K562 (cell line): Measurements from ENCODE around the gene MYOZ3. TPM values are rescaled to one million over a fixed set of nuclear protein-coding genes. Genes with fewer than 3 reads are reported as not detected.
A peak's percentile ranks its signal among the peaks of the same experiment; 100 is the strongest.

ENCODE experiments used
- BRD9 ChIP-seq: fragments of 450-650 bp; IDR thresholded peaks from 2 replicates; pipeline ENCODE4 v1.6.1; 2018; ENCODE audit warnings: low read depth; ENCODE audit not compliant: partially characterized antibody
- E2F3 ChIP-seq: fragments of 250-450 bp; sonication (Bioruptor Pico); IDR thresholded peaks from 2 replicates; pipeline ENCODE4 v1.4.0; 2020; ENCODE audit warnings: mild to moderate bottlenecking
- ELF1 ChIP-seq: fragments of 200-800 bp; sonication (Bioruptor generic); IDR thresholded peaks from 2 replicates; pipeline ENCODE4 v1.6.1; 2016; ENCODE audit warnings: missing genetic modification characterization, missing compliant biosample characterization
- ETS1 ChIP-seq: conservative IDR thresholded peaks from 2 replicates; pipeline ENCODE4 v1.6.1; 2011; ENCODE audit warnings: low read depth, mild to moderate bottlenecking, low read length; ENCODE audit not compliant: control insufficient read depth
- KLF16 ChIP-seq: IDR thresholded peaks from 2 replicates; pipeline ENCODE4 v1.6.1; 2016; ENCODE audit warnings: antibody characterized with exemption
- LEF1 ChIP-seq: fragments of 450-650 bp; IDR thresholded peaks from 2 replicates; pipeline ENCODE4 v1.6.1; 2016; ENCODE audit warnings: mild to moderate bottlenecking
- MTF1 ChIP-seq: fragments of 250-450 bp; sonication (Bioruptor Pico); IDR thresholded peaks from 2 replicates; pipeline ENCODE4 v1.9.0; 2021; ENCODE audit warnings: moderate library complexity, mild to moderate bottlenecking, inconsistent platforms, borderline replicate concordance
- RBFOX2 ChIP-seq: fragments of 200-400 bp; formaldehyde crosslinking; IDR thresholded peaks from 2 replicates; pipeline ENCODE4 v1.6.1; 2017; ENCODE audit warnings: low read depth, mild to moderate bottlenecking, low read length, moderate library complexity
- TEAD4 ChIP-seq, 2 experiments: sonication (generic) in 1 of 2; formaldehyde crosslinking in 1 of 2; IDR thresholded peaks; 2 replicates each; pipeline versions ENCODE4 v1.6.1 to v1.8.0; 2012 to 2022; ENCODE audit warnings: borderline replicate concordance in 1 of 2, inconsistent platforms in 1 of 2, low read length in 1 of 2, mild to moderate bottlenecking in 1 of 2, missing genetic modification reagents in 1 of 2
- TFAP4 ChIP-seq: sonication (generic); formaldehyde crosslinking; IDR thresholded peaks from 2 replicates; pipeline ENCODE4 v1.8.0; 2022; ENCODE audit warnings: missing genetic modification reagents, mild to moderate bottlenecking, moderate library complexity, borderline replicate concordance
- ZFP91 ChIP-seq: sonication (generic); formaldehyde crosslinking; IDR thresholded peaks from 2 replicates; pipeline ENCODE4 v1.8.0; 2022; ENCODE audit warnings: mild to moderate bottlenecking, missing genetic modification reagents
- ZNF780A ChIP-seq: fragments of 250-450 bp; sonication (Bioruptor Pico); IDR thresholded peaks from 2 replicates; pipeline ENCODE4 v1.5.0; 2021; ENCODE audit warnings: mild to moderate bottlenecking
- polyA plus RNA-seq, 8 experiments: library from polyadenylated mRNA; depleted of rRNA in 4 of 8; stranded (reverse) in 5 of 8; unstranded in 3 of 8; fragments of >200 nt; fragmentation: Nextera tagmentation in 2 of 8; fragmentation: Illumina TruSeq in 1 of 8; extraction: Ambion mirVana in 2 of 8; extraction: Trizol in 1 of 8; gene quantifications; 2 replicates each; pipeline versions ENCODE4 v1.2.1 to v1.2.3, GENCODE V29; 2011 to 2014; ENCODE audit warnings: inconsistent platforms in 1 of 8, missing spikeins in 1 of 8
- total RNA-seq, 7 experiments: library from RNA; depleted of rRNA in 6 of 7; stranded (reverse); fragments of >200 nt in 6 of 7; fragmentation: Illumina TruSeq in 2 of 7; extraction: Trizol in 2 of 7; gene quantifications; 2 replicates each; pipeline versions ENCODE4 v1.2.1 to v1.2.3, GENCODE V29; 2011 to 2021; ENCODE audit warnings: low replicate concordance in 1 of 7
- TF ChIP-seq, protein P1 (sequence below): fragments of 450-650 bp; IDR thresholded peaks from 2 replicates; pipeline ENCODE4 v1.6.1; 2016; ENCODE audit warnings: mild to moderate bottlenecking

The MYOZ3 gene
- total and polyA plus RNA-seq, 9 of the 15 experiments (the other 6 are each of a cell fraction or from before 2014, with no cell fraction given) = not detected

DNA sequence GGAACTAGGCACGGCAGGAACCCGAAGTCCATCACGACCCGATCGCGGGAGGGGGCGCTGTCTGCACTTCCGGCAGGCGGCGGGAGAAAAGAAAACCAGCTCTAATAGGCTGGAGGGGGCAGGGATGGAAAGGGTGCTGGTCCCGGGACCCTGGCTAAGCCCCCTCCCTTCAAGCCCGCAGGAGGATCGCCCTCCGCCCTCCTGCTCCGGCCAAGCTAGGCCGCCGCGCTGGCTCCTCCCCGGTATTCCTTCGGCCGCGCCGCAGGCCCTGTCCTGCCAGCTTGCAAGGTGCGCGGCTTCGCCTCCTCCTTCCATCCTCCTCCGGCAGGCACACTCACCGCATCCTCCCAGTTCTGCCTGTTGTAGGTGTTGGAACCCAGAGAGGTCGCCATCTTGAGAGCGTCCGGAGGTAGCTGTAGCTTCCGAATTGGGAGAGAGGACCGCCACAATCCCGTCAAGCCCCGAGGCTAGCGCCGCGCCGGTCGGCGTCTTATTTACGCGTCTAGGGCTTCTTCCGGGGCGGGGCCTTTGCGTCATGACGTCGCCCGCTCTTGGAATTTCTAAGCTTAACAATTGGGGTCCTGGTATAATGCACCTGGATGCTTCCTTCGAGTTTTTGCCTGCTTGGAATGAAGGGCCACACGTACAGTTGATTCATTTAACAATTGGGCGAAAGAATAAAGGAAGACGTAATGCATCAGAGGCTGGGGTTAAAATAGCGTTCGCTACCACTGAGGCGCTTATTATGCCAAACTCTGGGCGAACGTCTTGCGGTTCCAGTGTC lies 39.7 kb downstream of the MYOZ3 start, which contains the start of gene RBM22 (continued):
- TF ChIP-seq ZFP91 (CRISPR knock-in tag) (no peak), LEF1 (no peak), ZNF780A (CRISPR knock-in tag) (no peak), RBFOX2 (peak; percentile 94), ETS1 (peak; percentile 25; the same call in 1 of the 2 replicates), KLF16 (0 out of 2 replicates have a peak, but pooled peaks have one; percentile 38), TFAP4 (CRISPR knock-in tag) (peak; percentile 70), BRD9 (peak; percentile 89), MTF1 (CRISPR knock-in tag) (no peak), TEAD4 (IDR thresholded peaks at IDR 0.05; ENCODE audit: low read length) (peak; percentile 74), TEAD4 (CRISPR knock-in tag; IDR thresholded peaks at IDR 0.05; ENCODE audit: borderline replicate concordance) (no peak), ELF1 (tag) (peak; percentile 82), E2F3 (CRISPR knock-in tag) (peak; percentile 37; the same call in 1 of the 2 replicates)
- TF ChIP-seq, protein P1, sequence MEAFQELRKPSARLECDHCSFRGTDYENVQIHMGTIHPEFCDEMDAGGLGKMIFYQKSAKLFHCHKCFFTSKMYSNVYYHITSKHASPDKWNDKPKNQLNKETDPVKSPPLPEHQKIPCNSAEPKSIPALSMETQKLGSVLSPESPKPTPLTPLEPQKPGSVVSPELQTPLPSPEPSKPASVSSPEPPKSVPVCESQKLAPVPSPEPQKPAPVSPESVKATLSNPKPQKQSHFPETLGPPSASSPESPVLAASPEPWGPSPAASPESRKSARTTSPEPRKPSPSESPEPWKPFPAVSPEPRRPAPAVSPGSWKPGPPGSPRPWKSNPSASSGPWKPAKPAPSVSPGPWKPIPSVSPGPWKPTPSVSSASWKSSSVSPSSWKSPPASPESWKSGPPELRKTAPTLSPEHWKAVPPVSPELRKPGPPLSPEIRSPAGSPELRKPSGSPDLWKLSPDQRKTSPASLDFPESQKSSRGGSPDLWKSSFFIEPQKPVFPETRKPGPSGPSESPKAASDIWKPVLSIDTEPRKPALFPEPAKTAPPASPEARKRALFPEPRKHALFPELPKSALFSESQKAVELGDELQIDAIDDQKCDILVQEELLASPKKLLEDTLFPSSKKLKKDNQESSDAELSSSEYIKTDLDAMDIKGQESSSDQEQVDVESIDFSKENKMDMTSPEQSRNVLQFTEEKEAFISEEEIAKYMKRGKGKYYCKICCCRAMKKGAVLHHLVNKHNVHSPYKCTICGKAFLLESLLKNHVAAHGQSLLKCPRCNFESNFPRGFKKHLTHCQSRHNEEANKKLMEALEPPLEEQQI = no peak
